Body of pancreas (tissue), 4 donors: ENCODE results near the gene GABRB1.

Source experiments
- POLR2A ChIP-seq, 3 donors: fragments of 450-650 bp; IDR thresholded peaks; one replicate each; pipeline ENCODE4 v1.6.1; 2016; ENCODE audit warnings: antibody characterized with exemption in 3 of 3, mild to moderate bottlenecking in 2 of 3
- TF ChIP-seq, protein P1 (sequence below), 7 experiments: fragments of 450-650 bp in 4 of 7; fragments of 200-600 bp in 3 of 7; sonication (generic) in 3 of 7; IDR thresholded peaks; one replicate each; pipeline ENCODE4 v1.5.1; 2016 to 2019; ENCODE audit warnings: antibody characterized with exemption in 7 of 7

- TF ChIP-seq, protein P1, sequence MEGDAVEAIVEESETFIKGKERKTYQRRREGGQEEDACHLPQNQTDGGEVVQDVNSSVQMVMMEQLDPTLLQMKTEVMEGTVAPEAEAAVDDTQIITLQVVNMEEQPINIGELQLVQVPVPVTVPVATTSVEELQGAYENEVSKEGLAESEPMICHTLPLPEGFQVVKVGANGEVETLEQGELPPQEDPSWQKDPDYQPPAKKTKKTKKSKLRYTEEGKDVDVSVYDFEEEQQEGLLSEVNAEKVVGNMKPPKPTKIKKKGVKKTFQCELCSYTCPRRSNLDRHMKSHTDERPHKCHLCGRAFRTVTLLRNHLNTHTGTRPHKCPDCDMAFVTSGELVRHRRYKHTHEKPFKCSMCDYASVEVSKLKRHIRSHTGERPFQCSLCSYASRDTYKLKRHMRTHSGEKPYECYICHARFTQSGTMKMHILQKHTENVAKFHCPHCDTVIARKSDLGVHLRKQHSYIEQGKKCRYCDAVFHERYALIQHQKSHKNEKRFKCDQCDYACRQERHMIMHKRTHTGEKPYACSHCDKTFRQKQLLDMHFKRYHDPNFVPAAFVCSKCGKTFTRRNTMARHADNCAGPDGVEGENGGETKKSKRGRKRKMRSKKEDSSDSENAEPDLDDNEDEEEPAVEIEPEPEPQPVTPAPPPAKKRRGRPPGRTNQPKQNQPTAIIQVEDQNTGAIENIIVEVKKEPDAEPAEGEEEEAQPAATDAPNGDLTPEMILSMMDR (IDR thresholded peaks at IDR 0.05), result no peak
- no peak for TF ChIP-seq POLR2A (IDR thresholded peaks at IDR 0.05)
Measured at GRCh38 chr4:47031011-47031678, at the start of gene GABRB1.
